ENCODE measurements around the gene SLC22A23. TPM values are rescaled to one million over a fixed set of nuclear protein-coding genes. Genes with fewer than 3 reads are reported as not detected.

SLC22A23 gene
- polyA plus RNA-seq, 4 donors: 9.5 to 38.3 (median 15.0) TPM

- Histone ChIP-seq H3K4me1 (ENCODE audit: control insufficient read depth in 3 of 3, insufficient read depth in 2 of 3, low read depth in 1 of 3, low read length in 2 of 3) (peaks cover 0 to 5% (median 0%) of the 10 kb centered on the region in 3 donors), H3K9me3 (ENCODE audit: control insufficient read depth in 2 of 2, insufficient read depth in 1 of 2, low read depth in 1 of 2, low read length in 1 of 2) (peaks cover 0 to 3% of the 10 kb centered on the region in 2 donors), H3K36me3 (ENCODE audit: control insufficient read depth in 3 of 3, insufficient read depth in 2 of 3, low read depth in 1 of 3, low read length in 3 of 3) (no peaks in the 10 kb centered on the region), H3K27ac (ENCODE audit: low read depth in 1 of 3, low read length in 2 of 3) (no peak overlapping the region), H3K27me3 (ENCODE audit: control insufficient read depth in 3 of 3, insufficient read depth in 3 of 3, low read length in 3 of 3) (no peaks in the 10 kb centered on the region), H3K4me3 (ENCODE audit: low read depth in 1 of 3, low read length in 3 of 3) (no peak overlapping the region)
- 62 to 81% (median 76%) methylated on average over 1 of the region's 1 CpG for WGBS, 3 donors
- FAIRE-seq (no peak), DNase-seq (no peak)
Measured at GRCh38 chr6:3499603-3500002, 42.8 kb upstream of the SLC22A23 start.

- H3K4me3 ChIP-seq (ENCODE audit: low read depth in 1 of 3, low read length in 3 of 3): no peak overlapping the region
- H3K27ac ChIP-seq (ENCODE audit: low read depth in 1 of 3, low read length in 2 of 3): no peak overlapping the region
- FAIRE-seq (no peak), DNase-seq (no peak)
- H3K9me3 ChIP-seq (ENCODE audit: control insufficient read depth in 2 of 2, insufficient read depth in 1 of 2, low read depth in 1 of 2, low read length in 1 of 2): peaks cover 0 to 3% of the 10 kb centered on the region in 2 donors
- H3K4me1 ChIP-seq (ENCODE audit: control insufficient read depth in 3 of 3, insufficient read depth in 2 of 3, low read depth in 1 of 3, low read length in 2 of 3): no peaks in the 10 kb centered on the region
- no peaks in the 10 kb centered on the region for H3K36me3 ChIP-seq (ENCODE audit: control insufficient read depth in 3 of 3, insufficient read depth in 2 of 3, low read depth in 1 of 3, low read length in 3 of 3)
- no peaks in the 10 kb centered on the region for H3K27me3 ChIP-seq (ENCODE audit: control insufficient read depth in 3 of 3, insufficient read depth in 3 of 3, low read length in 3 of 3)
- WGBS, 3 donors: 79 to 91% (median 88%) methylated on average over 1 of the region's 1 CpG
Measured at GRCh38 chr6:3496395-3496794, 39.5 kb upstream of the SLC22A23 start.

- 84 to 86% (median 85%) methylated on average over 7 of the region's 7 CpGs for WGBS, 3 donors
- no peak for DNase-seq
- Histone ChIP-seq H3K27ac (ENCODE audit: low read depth in 1 of 3, low read length in 2 of 3) (no peak overlapping the region), H3K27me3 (ENCODE audit: control insufficient read depth in 3 of 3, insufficient read depth in 3 of 3, low read length in 3 of 3) (no peaks in the 10 kb centered on the region), H3K4me1 (ENCODE audit: control insufficient read depth in 3 of 3, insufficient read depth in 2 of 3, low read depth in 1 of 3, low read length in 2 of 3) (no peaks in the 10 kb centered on the region), H3K4me3 (ENCODE audit: low read depth in 1 of 3, low read length in 3 of 3) (no peak overlapping the region), H3K9me3 (ENCODE audit: control insufficient read depth in 2 of 2, insufficient read depth in 1 of 2, low read depth in 1 of 2, low read length in 1 of 2) (peaks cover 0 to 3% of the 10 kb centered on the region in 2 donors), H3K36me3 (ENCODE audit: control insufficient read depth in 3 of 3, insufficient read depth in 2 of 3, low read depth in 1 of 3, low read length in 3 of 3) (no peaks in the 10 kb centered on the region)
- no peak for FAIRE-seq
Measured at GRCh38 chr6:3494391-3495100, 37.7 kb upstream of the SLC22A23 start.

- no peaks in the 10 kb centered on the region for H3K4me1 ChIP-seq (ENCODE audit: control insufficient read depth in 3 of 3, insufficient read depth in 2 of 3, low read depth in 1 of 3, low read length in 2 of 3)
- no peak overlapping the region for H3K4me3 ChIP-seq (ENCODE audit: low read depth in 1 of 3, low read length in 3 of 3)
- peaks cover 0 to 3% of the 10 kb centered on the region in 2 donors for H3K9me3 ChIP-seq (ENCODE audit: control insufficient read depth in 2 of 2, insufficient read depth in 1 of 2, low read depth in 1 of 2, low read length in 1 of 2)
- no peaks in the 10 kb centered on the region for H3K36me3 ChIP-seq (ENCODE audit: control insufficient read depth in 3 of 3, insufficient read depth in 2 of 3, low read depth in 1 of 3, low read length in 3 of 3)
- WGBS, 3 donors: 95 to 100% (median 97%) methylated on average over 2 of the region's 2 CpGs
- H3K27me3 ChIP-seq (ENCODE audit: control insufficient read depth in 3 of 3, insufficient read depth in 3 of 3, low read length in 3 of 3): peaks cover 0 to 3% (median 0%) of the 10 kb centered on the region in 3 donors
- DNase-seq (no peak), FAIRE-seq (no peak)
- no peak overlapping the region for H3K27ac ChIP-seq (ENCODE audit: low read depth in 1 of 3, low read length in 2 of 3)
Measured at GRCh38 chr6:3490625-3490980, 33.8 kb upstream of the SLC22A23 start.

- H3K27ac ChIP-seq (ENCODE audit: low read depth in 1 of 3, low read length in 2 of 3): no peak overlapping the region
- H3K36me3 ChIP-seq (ENCODE audit: control insufficient read depth in 3 of 3, insufficient read depth in 2 of 3, low read depth in 1 of 3, low read length in 3 of 3): no peaks in the 10 kb centered on the region
- no peaks in the 10 kb centered on the region for H3K4me1 ChIP-seq (ENCODE audit: control insufficient read depth in 3 of 3, insufficient read depth in 2 of 3, low read depth in 1 of 3, low read length in 2 of 3)
- no peaks in the 10 kb centered on the region for H3K9me3 ChIP-seq (ENCODE audit: control insufficient read depth in 2 of 2, insufficient read depth in 1 of 2, low read depth in 1 of 2, low read length in 1 of 2)
- FAIRE-seq (no peak), DNase-seq (no peak)
- WGBS, 3 donors: 79 to 87% (median 82%) methylated on average over 12 of the region's 12 CpGs
- no peak overlapping the region for H3K4me3 ChIP-seq (ENCODE audit: low read depth in 1 of 3, low read length in 3 of 3)
- H3K27me3 ChIP-seq (ENCODE audit: control insufficient read depth in 3 of 3, insufficient read depth in 3 of 3, low read length in 3 of 3): peaks cover 0 to 3% (median 0%) of the 10 kb centered on the region in 3 donors
Measured at GRCh38 chr6:3489961-3490624, 33.2 kb upstream of the SLC22A23 start.

GRCh38 chr6:3489027-3489757, 32.3 kb upstream of the SLC22A23 start:
- WGBS, 3 donors: 72 to 84% (median 79%) methylated on average over 7 of the region's 7 CpGs
- FAIRE-seq: no peak
- no peak for DNase-seq
- no peak overlapping the region for H3K27ac ChIP-seq (ENCODE audit: low read depth in 1 of 3, low read length in 2 of 3)
- H3K27me3 ChIP-seq (ENCODE audit: control insufficient read depth in 3 of 3, insufficient read depth in 3 of 3, low read length in 3 of 3): peaks cover 0 to 3% (median 0%) of the 10 kb centered on the region in 3 donors
- H3K9me3 ChIP-seq (ENCODE audit: control insufficient read depth in 2 of 2, insufficient read depth in 1 of 2, low read depth in 1 of 2, low read length in 1 of 2): no peaks in the 10 kb centered on the region
- no peaks in the 10 kb centered on the region for H3K36me3 ChIP-seq (ENCODE audit: control insufficient read depth in 3 of 3, insufficient read depth in 2 of 3, low read depth in 1 of 3, low read length in 3 of 3)
- no peaks in the 10 kb centered on the region for H3K4me1 ChIP-seq (ENCODE audit: control insufficient read depth in 3 of 3, insufficient read depth in 2 of 3, low read depth in 1 of 3, low read length in 2 of 3)
- H3K4me3 ChIP-seq (ENCODE audit: low read depth in 1 of 3, low read length in 3 of 3): no peak overlapping the region

- no peak overlapping the region for H3K4me3 ChIP-seq (ENCODE audit: low read depth in 1 of 3, low read length in 3 of 3)
- FAIRE-seq (no peak), DNase-seq (no peak)
- peaks cover 0 to 4% of the 10 kb centered on the region in 2 donors for H3K9me3 ChIP-seq (ENCODE audit: control insufficient read depth in 2 of 2, insufficient read depth in 1 of 2, low read depth in 1 of 2, low read length in 1 of 2)
- H3K36me3 ChIP-seq (ENCODE audit: control insufficient read depth in 3 of 3, insufficient read depth in 2 of 3, low read depth in 1 of 3, low read length in 3 of 3): no peaks in the 10 kb centered on the region
- WGBS, 3 donors: 70 to 85% (median 82%) methylated on average over 11 of the region's 11 CpGs
- H3K27me3 ChIP-seq (ENCODE audit: control insufficient read depth in 3 of 3, insufficient read depth in 3 of 3, low read length in 3 of 3): peaks cover 0 to 6% (median 3%) of the 10 kb centered on the region in 3 donors
- no peak overlapping the region for H3K27ac ChIP-seq (ENCODE audit: low read depth in 1 of 3, low read length in 2 of 3)
- H3K4me1 ChIP-seq (ENCODE audit: control insufficient read depth in 3 of 3, insufficient read depth in 2 of 3, low read depth in 1 of 3, low read length in 2 of 3): no peaks in the 10 kb centered on the region
Measured at GRCh38 chr6:3484946-3485345, 28.1 kb upstream of the SLC22A23 start.

- Histone ChIP-seq H3K9me3 (ENCODE audit: control insufficient read depth in 2 of 2, insufficient read depth in 1 of 2, low read depth in 1 of 2, low read length in 1 of 2) (peaks cover 0 to 5% of the 10 kb centered on the region in 2 donors), H3K36me3 (ENCODE audit: control insufficient read depth in 3 of 3, insufficient read depth in 2 of 3, low read depth in 1 of 3, low read length in 3 of 3) (no peaks in the 10 kb centered on the region), H3K27me3 (ENCODE audit: control insufficient read depth in 3 of 3, insufficient read depth in 3 of 3, low read length in 3 of 3) (peaks cover 0 to 6% (median 3%) of the 10 kb centered on the region in 3 donors), H3K4me3 (ENCODE audit: low read depth in 1 of 3, low read length in 3 of 3) (no peak overlapping the region), H3K27ac (ENCODE audit: low read depth in 1 of 3, low read length in 2 of 3) (no peak overlapping the region), H3K4me1 (ENCODE audit: control insufficient read depth in 3 of 3, insufficient read depth in 2 of 3, low read depth in 1 of 3, low read length in 2 of 3) (no peaks in the 10 kb centered on the region)
- DNase-seq: no peak
- FAIRE-seq: no peak
- WGBS, 3 donors: 89 to 92% (median 91%) methylated on average over 8 of the region's 8 CpGs
Measured at GRCh38 chr6:3484192-3484591, 27.3 kb upstream of the SLC22A23 start.
